Panc1 (cell line): ENCODE measurements around the gene CDH23. TPM values are rescaled to one million over a fixed set of nuclear protein-coding genes. Genes with fewer than 3 reads are reported as not detected.

Source experiments
- ATAC-seq: fragments of 200-7000 bp; cut with Tn5 transposase; 2 replicates; pipeline ENCODE4 v1.9.1; 2020; ENCODE audit warnings: mild to moderate bottlenecking, moderate library complexity
- BruUV-seq: library from RNA; stranded (reverse); fragments of 400-500 nt; replicated peaks from 2 replicates; lab custom pipeline; 2021; lab: Mats Ljungman, UMichigan
- CTCF ChIA-PET: fragments of 300-600 bp; sonication (Branson Sonifier 250); formaldehyde crosslinking; loops from one replicate; lab custom pipeline; 2022; ENCODE audit warnings: antibody characterized with exemption; lab: Charles Lee
- POLR2A ChIA-PET: fragments of 300-600 bp; sonication (Branson Sonifier 250); formaldehyde crosslinking; loops from one replicate; lab custom pipeline; 2022; ENCODE audit warnings: antibody characterized with exemption; lab: Charles Lee
- DNase-seq: peaks from one replicate; pipeline ENCODE4 v3.0.0-alpha.2; 2010; ENCODE audit warnings: low read depth, low spot score
- H3K27ac ChIP-seq: 2 replicates; pipeline ENCODE4 v1.5.1; 2011; ENCODE audit warnings: mild to moderate bottlenecking, low read length, inconsistent platforms
- H3K27me3 ChIP-seq: fragments of 200-500 bp; sonication (Bioruptor generic); 2 replicates; pipeline ENCODE4 v1.6.0; 2014; ENCODE audit warnings: low read length, inconsistent platforms; ENCODE audit not compliant: control insufficient read depth, insufficient read depth
- H3K36me3 ChIP-seq: fragments of 200-500 bp; sonication (Bioruptor generic); 2 replicates; pipeline ENCODE4 v1.5.1; 2014; ENCODE audit warnings: inconsistent platforms, mild to moderate bottlenecking, low read length, moderate library complexity; ENCODE audit not compliant: control insufficient read depth, insufficient read depth
- H3K4me1 ChIP-seq: 2 replicates; pipeline ENCODE4 v1.5.1; 2011; ENCODE audit warnings: inconsistent platforms, mild to moderate bottlenecking, low read length, moderate library complexity; ENCODE audit not compliant: control insufficient read depth, insufficient read depth
- H3K4me3 ChIP-seq, 2 experiments: 2 replicates each; pipeline ENCODE4 v1.5.1; 2011 to 2012; ENCODE audit warnings: low read depth in 2 of 2, low read length in 2 of 2, mild to moderate bottlenecking in 2 of 2, inconsistent platforms in 1 of 2, moderate library complexity in 1 of 2
- H3K9me3 ChIP-seq: fragments of 200-500 bp; sonication (Bioruptor generic); 2 replicates; pipeline ENCODE4 v1.5.1; 2014; ENCODE audit warnings: low read depth, mild to moderate bottlenecking, inconsistent platforms, low read length, moderate library complexity; ENCODE audit not compliant: control insufficient read depth, insufficient read depth
- CTCF ChIP-seq: fragments of 450-650 bp; IDR thresholded peaks from 2 replicates; pipeline ENCODE4 v1.5.1; 2017; ENCODE audit warnings: mild to moderate bottlenecking
- REST ChIP-seq, 2 experiments: IDR thresholded peaks; 2 replicates each; pipeline ENCODE4 v1.6.1; 2011 to 2012; ENCODE audit warnings: low read depth in 2 of 2, control low read depth in 1 of 2, low read length in 1 of 2, mild to moderate bottlenecking in 1 of 2, moderate library complexity in 1 of 2; ENCODE audit not compliant: insufficient read depth in 1 of 2
- SIN3A ChIP-seq: IDR thresholded peaks from 2 replicates; pipeline ENCODE4 v1.6.1; 2012; ENCODE audit warnings: low read depth, mild to moderate bottlenecking, low read length, moderate library complexity, borderline replicate concordance; ENCODE audit not compliant: insufficient read depth
- TCF7L2 ChIP-seq: IDR thresholded peaks from 2 replicates; pipeline ENCODE4 v1.6.1; 2011; ENCODE audit warnings: mild to moderate bottlenecking, low read depth, low read length, inconsistent platforms
- in situ Hi-C: cut with HindIII; loops from 2 replicates; pipeline ENCODE4 v1.10.0; 2016; ENCODE audit warnings: low sequenced_read_pairs, low pct_unique_long_range_greater_than_20kb
- intact Hi-C: fragments of 100-400 bp; cut with micrococcal nuclease; formaldehyde crosslinking; loops from one replicate; pipeline ENCODE4 v1.10.0; 2022; ENCODE audit not compliant: unreplicated experiment
- total RNA-seq: library from RNA; stranded (reverse); gene quantifications from one replicate; pipeline ENCODE4 v1.2.1, GENCODE V29; 2021; ENCODE audit not compliant: unreplicated experiment

The CDH23 gene
- total RNA-seq, 1 experiment from 2014 or later = 2.7 TPM

GRCh38 chr10:71582019-71582418 lies 185.3 kb downstream of the CDH23 start:
- no TSS peak for BruUV-seq
- TF ChIP-seq SIN3A = no peak
- no peak for TF ChIP-seq CTCF
- peak; percentile 97 to 98 for TF ChIP-seq REST (IDR thresholded peaks at IDR 0.05; ENCODE audit: insufficient read depth in 1 of 2, low read depth in 2 of 2, low read length in 1 of 2)
- Histone ChIP-seq H3K9me3 (no peaks in the 10 kb centered on the region), H3K27me3 (peaks cover 7% of the 10 kb centered on the region), H3K4me3 (no peak overlapping the region), H3K4me1 (no peaks in the 10 kb centered on the region), H3K27ac (no peak overlapping the region), H3K36me3 (no peaks in the 10 kb centered on the region)
- ChIA-PET CTCF (no interaction called here), POLR2A (no interaction called here)
- no peak for DNase-seq
- peak; percentile 49; the same call in 1 of the 2 replicates for ATAC-seq
- in situ Hi-C loops (no loop called here), intact Hi-C loops (no loop called here)

- peaks cover 10% of the 10 kb centered on the region for H3K27me3 ChIP-seq
- no peak overlapping the region for H3K4me3 ChIP-seq
- no peaks in the 10 kb centered on the region for H3K4me1 ChIP-seq
- no peaks in the 10 kb centered on the region for H3K36me3 ChIP-seq
- ChIA-PET CTCF (no interaction called here), POLR2A (no interaction called here)
- intact Hi-C loops (no loop called here), in situ Hi-C loops (no loop called here)
- no peak overlapping the region for H3K27ac ChIP-seq
- DNase-seq (no peak), ATAC-seq (no peak)
- H3K9me3 ChIP-seq = no peaks in the 10 kb centered on the region
- TF ChIP-seq REST (IDR thresholded peaks at IDR 0.05; ENCODE audit: insufficient read depth in 1 of 2, low read depth in 2 of 2, low read length in 1 of 2) = 0 out of 4 replicates have a peak, but pooled peaks of 1 of the 2 experiments have one; percentile 50
- no peak for TF ChIP-seq TCF7L2
- BruUV-seq = no TSS peak
Measured at GRCh38 chr10:71582506-71583475, 186.1 kb downstream of the CDH23 start.
